GM21529 (cell line): ENCODE measurements around the gene DSC1.

Source experiments
- ATAC-seq: cut with Tn5 transposase; IDR thresholded peaks from one replicate; pipeline ENCODE4 v1.9.1; 2021; ENCODE audit not compliant: unreplicated experiment

The DSC1 gene

GRCh38 chr18:31112804-31113203, 49.9 kb downstream of the DSC1 start:
- no peak for ATAC-seq

- ATAC-seq: no peak
These were observed 56.9 kb downstream of the DSC1 start for GRCh38 chr18:31105733-31106132.

- ATAC-seq: no peak
These were observed 58.2 kb downstream of the DSC1 start for GRCh38 chr18:31104444-31104843.

- no peak for ATAC-seq
These were observed 59.2 kb downstream of the DSC1 start for GRCh38 chr18:31103423-31103822.

- ATAC-seq: no peak
These were observed 59.7 kb downstream of the DSC1 start for GRCh38 chr18:31102941-31103340.

- ATAC-seq: no peak
These were observed 60.5 kb downstream of the DSC1 start, which contains the start of gene DSC2 for GRCh38 chr18:31102025-31102684. DSC2 (minus strand) TSS chr18:31102421; CDS start chr18:31101971, 450 bp downstream.

GRCh38 chr18:31101183-31102024, 61.3 kb downstream of the DSC1 start:
- ATAC-seq: no peak

- no peak for ATAC-seq
These were observed 62.0 kb downstream of the DSC1 start for GRCh38 chr18:31100436-31101182.

- ATAC-seq: no peak
These were observed 63.0 kb downstream of the DSC1 start for GRCh38 chr18:31099450-31100230.

- ATAC-seq: no peak
These were observed 63.8 kb downstream of the DSC1 start for GRCh38 chr18:31098878-31099277.

GRCh38 chr18:31097666-31098065, 65.0 kb downstream of the DSC1 start:
- ATAC-seq: no peak

GRCh38 chr18:31093880-31094279, 68.8 kb downstream of the DSC1 start:
- no peak for ATAC-seq

GRCh38 chr18:31093294-31093693, 69.4 kb downstream of the DSC1 start:
- ATAC-seq: no peak

GRCh38 chr18:31091350-31091749, 71.3 kb downstream of the DSC1 start:
- ATAC-seq: no peak

- no peak for ATAC-seq
These were observed 74.1 kb downstream of the DSC1 start for GRCh38 chr18:31088532-31088931.

GRCh38 chr18:31079973-31080372, 82.7 kb downstream of the DSC1 start:
- no peak for ATAC-seq
